Measurements from ENCODE around the gene CCRL2. TPM values are rescaled to one million over a fixed set of nuclear protein-coding genes. Genes with fewer than 3 reads are reported as not detected.

CCRL2 gene
- total RNA-seq, 1 experiment from 2014 or later, result not detected

DNA sequence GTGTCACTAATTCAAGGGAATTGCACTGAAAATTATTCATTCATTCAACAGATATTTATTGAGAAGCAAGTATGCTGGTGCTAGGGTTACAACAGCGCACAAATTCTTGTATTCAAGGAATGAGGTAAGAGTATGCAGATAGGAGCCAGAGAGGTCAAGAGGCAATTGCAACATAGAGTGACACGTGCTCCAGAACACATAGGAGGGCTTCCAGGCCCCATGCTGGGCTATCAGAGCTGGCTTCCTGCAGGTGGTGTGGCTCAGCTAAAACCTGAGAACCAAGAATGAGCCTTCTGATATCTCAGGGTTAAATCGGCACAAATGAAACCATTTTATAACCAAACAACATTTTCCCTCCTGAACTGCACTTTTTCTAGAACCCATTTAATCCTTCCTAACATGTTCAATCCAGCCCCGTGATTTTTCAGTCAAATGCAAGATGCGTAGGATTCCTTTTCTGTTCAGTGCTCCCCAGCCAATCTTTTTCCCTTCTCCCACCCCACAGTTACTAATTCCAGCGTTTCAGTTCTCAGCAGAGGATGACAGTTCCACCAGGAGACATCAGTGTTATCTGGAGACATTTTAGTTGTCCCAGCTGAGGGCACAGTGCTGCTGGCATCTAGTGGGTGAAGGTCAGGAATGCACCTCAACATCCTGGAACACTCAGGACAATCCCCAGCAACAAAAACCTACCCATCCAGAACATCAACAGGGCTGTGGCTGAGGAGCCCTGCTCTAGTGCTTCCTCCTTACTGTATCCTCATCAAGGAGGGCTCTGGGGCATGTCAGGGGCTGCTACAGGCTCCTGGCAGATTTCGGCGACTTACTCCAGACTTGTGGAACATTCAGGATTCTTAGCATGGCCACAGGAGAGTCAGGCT is 13.3 kb upstream of the CCRL2 start:
- no peak overlapping the region for H3K4me3 Mint-ChIP-seq
- Histone ChIP-seq H3K56ac (ENCODE audit: insufficient read length, low read depth, low read length) (no peak overlapping the region), H3K9me3 (ENCODE audit: control insufficient read depth, low read depth, low read length) (no peaks in the 10 kb centered on the region), H3K27me3 (ENCODE audit: insufficient read depth, low read length) (no peaks in the 10 kb centered on the region), H3K4ac (ENCODE audit: low read depth, low read length) (no peak overlapping the region), H3K9ac (ENCODE audit: extremely low read depth, insufficient read length, low read length) (no peak overlapping the region), H2BK120ac (ENCODE audit: low read depth, low read length, poor library complexity, severe bottlenecking) (no peak overlapping the region), H2BK15ac (ENCODE audit: low read depth, low read length) (no peak overlapping the region), H3K27ac (ENCODE audit: insufficient read length, low read depth, low read length) (no peak overlapping the region), H3K79me1 (ENCODE audit: insufficient read depth, low read depth, low read length, poor library complexity, severe bottlenecking) (no peaks in the 10 kb centered on the region), H3K4me2 (ENCODE audit: insufficient read depth, insufficient read length, low read length) (no peak overlapping the region), H2AFZ (ENCODE audit: low read length) (no peak overlapping the region), H3T11ph (ENCODE audit: low read length) (no peak overlapping the region), H2BK12ac (ENCODE audit: insufficient read length, low read depth, low read length) (no peak overlapping the region), H3K79me2 (ENCODE audit: insufficient read depth, low read length) (no peaks in the 10 kb centered on the region), H4K20me1 (ENCODE audit: control insufficient read depth, insufficient read depth, insufficient read length) (no peaks in the 10 kb centered on the region), H3K4me1 (ENCODE audit: insufficient read depth, low read length) (no peaks in the 10 kb centered on the region), H2BK20ac (ENCODE audit: low read depth, low read length, poor library complexity, severe bottlenecking) (no peak overlapping the region), H2BK5ac (ENCODE audit: insufficient read length, low read length) (no peak overlapping the region), H4K8ac (replicated peaks; ENCODE audit: insufficient read length, low read depth, low read length) (no peak overlapping the region), H4K5ac (ENCODE audit: insufficient read length, low read depth, low read length) (no peak overlapping the region), H2AK5ac (ENCODE audit: insufficient read length, low read length) (no peak overlapping the region), H3K23ac (ENCODE audit: insufficient read length, low read depth, low read length) (no peak overlapping the region), H4K91ac (ENCODE audit: insufficient read length, low read depth, low read length) (no peak overlapping the region), H3K23me2 (ENCODE audit: insufficient read length, low read depth, low read length, poor library complexity, severe bottlenecking) (no peaks in the 10 kb centered on the region), H3K14ac (ENCODE audit: insufficient read depth, low read length) (no peak overlapping the region), H3K18ac (ENCODE audit: insufficient read length, low read depth, low read length) (no peak overlapping the region)
- H3K36me3 Mint-ChIP-seq (ENCODE audit: insufficient read depth in 1 of 3, low read depth in 3 of 3), result no peaks in the 10 kb centered on the region
- WGBS (ENCODE audit: extremely low coverage, insufficient read length, low lambda C conversion rate), result no CpG with 5 or more reads among the region's 8 CpGs
- H3K4me1 Mint-ChIP-seq, result peaks cover 9 to 16% of the 10 kb centered on the region in 2 experiments
- peak; percentile 57 for DNase-seq
- TF ChIP-seq, protein P1, sequence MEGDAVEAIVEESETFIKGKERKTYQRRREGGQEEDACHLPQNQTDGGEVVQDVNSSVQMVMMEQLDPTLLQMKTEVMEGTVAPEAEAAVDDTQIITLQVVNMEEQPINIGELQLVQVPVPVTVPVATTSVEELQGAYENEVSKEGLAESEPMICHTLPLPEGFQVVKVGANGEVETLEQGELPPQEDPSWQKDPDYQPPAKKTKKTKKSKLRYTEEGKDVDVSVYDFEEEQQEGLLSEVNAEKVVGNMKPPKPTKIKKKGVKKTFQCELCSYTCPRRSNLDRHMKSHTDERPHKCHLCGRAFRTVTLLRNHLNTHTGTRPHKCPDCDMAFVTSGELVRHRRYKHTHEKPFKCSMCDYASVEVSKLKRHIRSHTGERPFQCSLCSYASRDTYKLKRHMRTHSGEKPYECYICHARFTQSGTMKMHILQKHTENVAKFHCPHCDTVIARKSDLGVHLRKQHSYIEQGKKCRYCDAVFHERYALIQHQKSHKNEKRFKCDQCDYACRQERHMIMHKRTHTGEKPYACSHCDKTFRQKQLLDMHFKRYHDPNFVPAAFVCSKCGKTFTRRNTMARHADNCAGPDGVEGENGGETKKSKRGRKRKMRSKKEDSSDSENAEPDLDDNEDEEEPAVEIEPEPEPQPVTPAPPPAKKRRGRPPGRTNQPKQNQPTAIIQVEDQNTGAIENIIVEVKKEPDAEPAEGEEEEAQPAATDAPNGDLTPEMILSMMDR (conservative IDR thresholded peaks at IDR 0.05), result no peak
- peaks cover 6% of the 10 kb centered on the region for H3K27me3 Mint-ChIP-seq (ENCODE audit: low read depth)
- no peaks in the 10 kb centered on the region for H3K9me3 Mint-ChIP-seq
- no peak overlapping the region for H3K27ac Mint-ChIP-seq

Measured in H9 (cell line).